NCI-H2227 (cell line): Measurements from ENCODE around the gene THRA.
A peak's percentile ranks its signal among the peaks of the same experiment; 100 is the strongest.

ENCODE experiments used
- DNase-seq: peaks from one replicate; lab custom pipeline; 2025; ENCODE audit not compliant: unreplicated experiment; lab: John Stamatoyannopoulos, UW

Gene THRA

GRCh38 chr17:40064971-40065768 is 2.4 kb downstream of the THRA start:
- no peak for DNase-seq

- DNase-seq: no peak
These were observed 3.2 kb downstream of the THRA start for GRCh38 chr17:40065769-40066510.

GRCh38 chr17:40067710-40068109 is 4.9 kb downstream of the THRA start:
- no peak for DNase-seq

GRCh38 chr17:40068129-40068581 is 5.4 kb downstream of the THRA start:
- DNase-seq: no peak

GRCh38 chr17:40068584-40068916 is 5.8 kb downstream of the THRA start:
- no peak for DNase-seq

- peak; percentile 88 for DNase-seq
These were observed 6.4 kb downstream of the THRA start for GRCh38 chr17:40068917-40069750.

- peak; percentile 31 for DNase-seq
These were observed 7.3 kb downstream of the THRA start for GRCh38 chr17:40069751-40070708.

- no peak for DNase-seq
These were observed 8.0 kb downstream of the THRA start for GRCh38 chr17:40070709-40071312.

- DNase-seq: peak; percentile 26
These were observed 8.7 kb downstream of the THRA start for GRCh38 chr17:40071313-40072039.

- DNase-seq: peak; percentile 61
These were observed 9.4 kb downstream of the THRA start for GRCh38 chr17:40072040-40072734.

- DNase-seq: no peak
These were observed 10.1 kb downstream of the THRA start for GRCh38 chr17:40072735-40073346.

GRCh38 chr17:40073454-40074174 is 10.8 kb downstream of the THRA start:
- DNase-seq: no peak

GRCh38 chr17:40074175-40074512 is 11.4 kb downstream of the THRA start:
- no peak for DNase-seq

GRCh38 chr17:40074871-40075200 is 12.1 kb downstream of the THRA start:
- DNase-seq: no peak

GRCh38 chr17:40075201-40075941 is 12.6 kb downstream of the THRA start:
- DNase-seq: peak; percentile 80

GRCh38 chr17:40075942-40076498 is 13.3 kb downstream of the THRA start:
- DNase-seq: no peak

- DNase-seq: no peak
These were observed 13.8 kb downstream of the THRA start for GRCh38 chr17:40076591-40076990.
